Trophoblast cell (in vitro differentiated cells and primary cell): ENCODE results near the gene MRPS22.

Source experiments
- DNase-seq, 2 donors: peaks; one replicate each; pipeline ENCODE4 v3.0.0-alpha.2; 2016
- H2AFZ ChIP-seq: 2 replicates; pipeline ENCODE4 v1.6.1; 2013; ENCODE audit warnings: low read length, moderate library complexity, mild to moderate bottlenecking; ENCODE audit not compliant: insufficient read depth, poor library complexity
- H2AK5ac ChIP-seq: 2 replicates; pipeline ENCODE4 v1.6.1; 2013; ENCODE audit warnings: mild to moderate bottlenecking, low read length
- H2BK120ac ChIP-seq: 2 replicates; pipeline ENCODE4 v1.6.1; 2013; ENCODE audit warnings: low read length, mild to moderate bottlenecking, moderate library complexity; ENCODE audit not compliant: insufficient read depth, poor library complexity
- H2BK12ac ChIP-seq: 2 replicates; pipeline ENCODE4 v1.6.1; 2013; ENCODE audit warnings: mild to moderate bottlenecking, low read length, moderate library complexity
- H2BK5ac ChIP-seq: 2 replicates; pipeline ENCODE4 v1.6.1; 2013; ENCODE audit warnings: low read length, low read depth, moderate library complexity, mild to moderate bottlenecking; ENCODE audit not compliant: poor library complexity
- H3K14ac ChIP-seq: 2 replicates; pipeline ENCODE4 v1.6.1; 2013; ENCODE audit warnings: mild to moderate bottlenecking, low read length
- H3K18ac ChIP-seq: 2 replicates; pipeline ENCODE4 v1.6.1; 2013; ENCODE audit warnings: mild to moderate bottlenecking, low read length
- H3K23ac ChIP-seq: 2 replicates; pipeline ENCODE4 v1.6.1; 2013; ENCODE audit warnings: low read length
- H3K27ac ChIP-seq: 2 replicates; pipeline ENCODE4 v1.5.1; 2013; ENCODE audit warnings: low read depth, mild to moderate bottlenecking, inconsistent platforms, low read length, moderate library complexity
- H3K27me3 ChIP-seq: 2 replicates; pipeline ENCODE4 v1.6.1; 2013; ENCODE audit warnings: inconsistent platforms, mild to moderate bottlenecking, low read length, moderate library complexity; ENCODE audit not compliant: insufficient read depth
- H3K36me3 ChIP-seq, 2 experiments: 1 replicate in 1 of 2; 2 replicates in 1 of 2; pipeline ENCODE4 v1.6.1; 2013; ENCODE audit warnings: low read length in 2 of 2, mild to moderate bottlenecking in 2 of 2, moderate library complexity in 1 of 2; ENCODE audit not compliant: insufficient read depth in 2 of 2, control insufficient read depth in 1 of 2
- H3K4ac ChIP-seq: 2 replicates; pipeline ENCODE4 v1.6.1; 2013; ENCODE audit warnings: low read depth, mild to moderate bottlenecking, low read length, moderate library complexity
- H3K4me1 ChIP-seq, 2 experiments: 1 replicate in 1 of 2; 2 replicates in 1 of 2; pipeline ENCODE4 v1.6.1; 2013; ENCODE audit warnings: low read length in 2 of 2, mild to moderate bottlenecking in 2 of 2, moderate library complexity in 1 of 2; ENCODE audit not compliant: insufficient read depth in 2 of 2, control insufficient read depth in 1 of 2
- H3K4me2 ChIP-seq: 2 replicates; pipeline ENCODE4 v1.6.1; 2013; ENCODE audit warnings: inconsistent platforms, mild to moderate bottlenecking, low read length, moderate library complexity
- H3K4me3 ChIP-seq: 2 replicates; pipeline ENCODE4 v1.5.1; 2013; ENCODE audit warnings: mild to moderate bottlenecking, low read depth, low read length, inconsistent platforms
- H3K79me1 ChIP-seq: one replicate; pipeline ENCODE4 v1.6.1; 2013; ENCODE audit warnings: low read length
- H3K79me2 ChIP-seq: 2 replicates; pipeline ENCODE4 v1.6.1; 2013; ENCODE audit warnings: low read length, mild to moderate bottlenecking; ENCODE audit not compliant: control insufficient read depth, insufficient read depth, poor library complexity
- H3K9ac ChIP-seq: 2 replicates; pipeline ENCODE4 v1.6.1; 2013; ENCODE audit warnings: mild to moderate bottlenecking, low read length
- H3K9me3 ChIP-seq: 2 replicates; pipeline ENCODE4 v1.6.1; 2013; ENCODE audit warnings: low read depth, mild to moderate bottlenecking, control low read depth, inconsistent platforms, low read length; ENCODE audit not compliant: insufficient read depth
- H4K12ac ChIP-seq: 2 replicates; pipeline ENCODE4 v1.6.1; 2013; ENCODE audit warnings: low read depth, mild to moderate bottlenecking, low read length, moderate library complexity
- H4K8ac ChIP-seq: 2 replicates; pipeline ENCODE4 v1.6.1; 2013; ENCODE audit warnings: low read depth, mild to moderate bottlenecking, low read length, moderate library complexity
- H4K91ac ChIP-seq: one replicate; pipeline ENCODE4 v1.6.1; 2013; ENCODE audit warnings: low read depth, mild to moderate bottlenecking, low read length, moderate library complexity
- WGBS: extraction: QIAGEN DNeasy Blood & Tissue Kit; methylation state at CpG from one replicate; pipeline ENCODE4 v1.1.7; 2013; ENCODE audit warnings: missing lambda C conversion rate; ENCODE audit not compliant: insufficient read length, insufficient coverage; ENCODE audit errors: extremely low coverage; 5-methylcytosine and 5-hydroxymethylcytosine counted together

The MRPS22 gene

DNA sequence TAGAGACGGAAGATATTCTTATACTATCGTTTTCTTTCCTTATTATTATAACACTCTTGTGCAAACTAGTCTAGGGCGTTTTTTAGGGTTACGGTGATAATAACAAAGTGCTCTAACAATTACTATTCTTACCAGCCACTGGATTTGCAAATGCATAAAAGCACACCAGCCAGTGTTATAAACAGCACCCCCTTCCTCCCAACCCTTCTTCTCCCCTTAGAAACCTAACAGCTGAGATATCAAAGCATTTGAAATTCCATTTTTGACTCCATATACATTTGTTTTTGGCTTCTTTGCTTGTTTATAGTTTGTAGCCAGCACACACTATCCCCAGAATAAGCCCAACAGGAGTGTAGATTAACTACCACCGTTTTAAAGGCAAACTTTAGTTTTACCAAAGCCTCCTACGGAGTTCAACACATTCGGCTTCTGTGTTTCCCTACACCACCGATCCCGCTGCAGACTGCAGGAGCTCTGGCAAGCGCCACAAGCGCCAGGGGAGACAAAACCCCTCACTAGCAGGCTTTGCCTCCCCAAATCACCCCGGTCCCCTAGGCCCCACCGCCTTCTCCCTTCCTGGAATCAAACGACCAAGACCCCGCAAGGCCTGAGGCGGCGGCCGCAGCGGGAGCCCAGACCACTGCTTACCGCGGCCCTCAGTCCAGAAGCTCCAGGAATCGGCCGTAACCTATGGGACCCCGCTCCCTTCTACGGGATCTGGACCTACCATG, 45.2 kb downstream of the MRPS22 start:
- Histone ChIP-seq H3K79me1 (peaks cover 7% of the 10 kb centered on the region), H3K4me3 (peak overlapping the region; percentile 89), H4K12ac (peak overlapping the region; percentile 91), H3K4me1 (peaks cover 2% of the 10 kb centered on the region in 2 experiments), H2BK12ac (no peak overlapping the region), H4K8ac (peak overlapping the region; percentile 90), H3K79me2 (peaks cover 13% of the 10 kb centered on the region), H2BK120ac (peak overlapping the region; percentile 80), H3K4me2 (peak overlapping the region; percentile 74), H3K14ac (peak overlapping the region; percentile 54), H2BK5ac (peak overlapping the region; percentile 81), H2AK5ac (peak overlapping the region; percentile 36), H3K23ac (no peak overlapping the region), H2AFZ (peak overlapping the region; percentile 37), H3K4ac (peak overlapping the region; percentile 94), H3K9me3 (no peaks in the 10 kb centered on the region), H3K36me3 (peaks cover 1 to 3% of the 10 kb centered on the region in 2 experiments), H3K18ac (peak overlapping the region; percentile 82), H3K27ac (peak overlapping the region; percentile 78), H4K91ac (peak overlapping the region; percentile 91), H3K27me3 (no peaks in the 10 kb centered on the region), H3K9ac (peak overlapping the region; percentile 91)
- no peak for DNase-seq
- no CpG with 5 or more reads among the region's 25 CpGs for WGBS

DNA sequence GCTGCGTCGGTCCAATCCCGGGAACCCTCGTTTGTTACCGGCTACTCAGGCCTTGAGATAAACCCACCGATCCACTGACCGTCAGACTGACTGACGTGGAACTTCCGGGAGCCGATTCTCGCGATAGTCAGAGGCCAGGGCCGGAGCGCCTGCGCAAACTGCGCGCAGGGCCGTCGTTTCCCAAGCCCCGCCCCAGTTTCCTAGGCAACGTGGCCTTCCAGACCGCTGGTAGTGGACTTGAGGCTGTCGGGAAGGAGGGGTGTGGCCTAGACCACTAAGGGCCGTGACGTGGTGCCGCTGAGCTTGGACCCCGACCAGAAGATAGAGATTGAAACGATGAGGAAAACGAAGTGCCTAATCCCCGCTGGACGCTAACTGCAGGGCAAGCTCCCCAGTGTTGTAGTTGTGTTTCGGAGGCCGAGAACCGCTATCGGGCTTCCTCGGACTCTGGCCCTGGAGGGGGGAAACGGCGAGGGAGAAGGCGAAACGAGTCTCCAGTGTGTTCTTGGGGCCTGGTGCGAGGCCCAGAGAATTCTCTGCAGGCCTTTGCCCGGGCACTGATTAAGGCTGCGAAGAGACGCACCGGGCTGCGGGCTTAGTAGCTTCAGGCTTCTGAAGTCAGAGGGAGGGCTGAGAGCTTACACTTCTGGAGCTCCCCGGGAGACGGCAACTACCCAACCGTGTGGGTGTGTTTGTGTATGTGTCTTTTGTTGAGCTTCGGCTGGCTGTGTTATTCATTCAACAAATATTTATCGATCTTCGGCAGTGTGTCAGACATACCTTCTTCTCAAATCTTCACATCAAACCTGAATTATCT, 45.9 kb downstream of the MRPS22 start, which contains the start of gene COPB2:
TSS of gene COPB2 (minus strand) at position 96 of the 817 bp plus-strand sequence. CDS start 97 bp downstream, outside the sequence.
- Histone ChIP-seq H3K9ac (peak within 1 kb of the TSS; percentile 93), H3K14ac (peak within 1 kb of the TSS; percentile 80), H3K9me3 (no peaks in the 10 kb centered on the region), H3K4me3 (peak within 1 kb of the TSS; percentile 89), H2BK120ac (peak within 1 kb of the TSS; percentile 80), H2BK5ac (peak within 1 kb of the TSS; percentile 81), H3K23ac (no peak within 1 kb of the TSS), H4K12ac (peak within 1 kb of the TSS; percentile 91), H4K8ac (peak within 1 kb of the TSS; percentile 94), H3K4me2 (peak within 1 kb of the TSS; percentile 74), H3K27ac (peak within 1 kb of the TSS; percentile 94), H3K27me3 (no peaks in the 10 kb centered on the region), H3K4ac (peak within 1 kb of the TSS; percentile 94), H3K18ac (peak within 1 kb of the TSS; percentile 82), H4K91ac (peak within 1 kb of the TSS; percentile 91), H3K4me1 (peaks cover 2% of the 10 kb centered on the region in 2 experiments), H2AFZ (peak within 1 kb of the TSS; percentile 77), H3K79me1 (peaks cover 7% of the 10 kb centered on the region), H3K36me3 (peaks cover 1 to 3% of the 10 kb centered on the region in 2 experiments), H3K79me2 (peaks cover 13% of the 10 kb centered on the region), H2AK5ac (peak within 1 kb of the TSS; percentile 36), H2BK12ac (no peak within 1 kb of the TSS)
- DNase-seq = peak; percentile 100
- WGBS = no CpG with 5 or more reads among the region's 52 CpGs

DNA sequence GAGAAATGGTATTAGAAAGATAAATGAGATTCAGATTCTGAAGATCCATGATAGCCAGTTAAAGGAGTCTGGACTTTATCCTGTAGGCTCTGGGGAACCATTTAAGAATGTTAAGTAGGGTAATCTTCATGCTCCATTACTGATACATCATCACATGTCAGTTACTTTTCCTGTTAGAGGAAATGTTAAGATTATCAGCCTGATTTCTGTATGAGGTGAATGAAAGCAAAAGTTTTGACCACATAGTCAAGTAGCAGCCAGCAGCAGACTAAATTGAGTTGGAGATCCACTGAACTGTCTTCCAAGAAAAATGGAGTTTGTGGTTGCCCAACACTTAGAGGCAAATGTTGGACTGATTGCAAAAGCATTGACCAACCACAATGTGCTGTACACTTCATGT, 50.3 kb downstream of the MRPS22 start:
- no peaks in the 10 kb centered on the region for H3K4me1 ChIP-seq
- peaks cover 5% of the 10 kb centered on the region for H3K79me2 ChIP-seq
- H2AFZ ChIP-seq = no peak overlapping the region
- H3K4me2 ChIP-seq = no peak overlapping the region
- H2BK12ac ChIP-seq = no peak overlapping the region
- H3K9ac ChIP-seq = no peak overlapping the region
- no peak overlapping the region for H2AK5ac ChIP-seq
- no peak overlapping the region for H3K14ac ChIP-seq
- H4K8ac ChIP-seq = no peak overlapping the region
- DNase-seq = no peak
- H3K36me3 ChIP-seq = no peaks in the 10 kb centered on the region
- H3K18ac ChIP-seq = no peak overlapping the region
- H2BK5ac ChIP-seq = no peak overlapping the region
- H3K79me1 ChIP-seq = peaks cover 6% of the 10 kb centered on the region
- H2BK120ac ChIP-seq = no peak overlapping the region
- no peak overlapping the region for H4K12ac ChIP-seq
- no peak overlapping the region for H3K27ac ChIP-seq
- no peak overlapping the region for H3K4me3 ChIP-seq
- no peak overlapping the region for H3K23ac ChIP-seq
- no peak overlapping the region for H3K4ac ChIP-seq
- no peaks in the 10 kb centered on the region for H3K27me3 ChIP-seq
- H3K9me3 ChIP-seq = no peaks in the 10 kb centered on the region
- no peak overlapping the region for H4K91ac ChIP-seq

DNA sequence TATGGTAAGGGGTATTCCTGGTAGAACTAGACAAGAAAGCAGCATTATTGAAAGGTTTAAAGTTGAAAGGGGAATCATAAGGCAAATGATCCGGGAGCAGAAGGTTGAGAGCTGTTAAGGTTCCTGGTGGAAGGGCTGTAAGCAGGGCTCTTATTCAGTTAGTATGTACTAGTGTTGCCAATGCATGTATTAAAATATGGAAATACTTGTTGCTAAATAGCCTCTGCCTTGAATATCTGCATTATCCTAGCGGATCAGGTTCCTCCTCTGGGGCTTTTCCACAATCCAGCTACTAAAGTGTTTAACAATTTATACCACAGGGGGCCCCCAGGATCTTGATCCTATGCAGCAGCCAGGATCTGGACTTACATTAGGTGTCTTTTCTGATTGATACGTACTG, 52.9 kb downstream of the MRPS22 start:
- H3K36me3 ChIP-seq = no peaks in the 10 kb centered on the region
- no peak overlapping the region for H3K4ac ChIP-seq
- no peaks in the 10 kb centered on the region for H3K9me3 ChIP-seq
- no peak overlapping the region for H2AFZ ChIP-seq
- H2AK5ac ChIP-seq = no peak overlapping the region
- no peak overlapping the region for H4K8ac ChIP-seq
- H3K14ac ChIP-seq = no peak overlapping the region
- no peaks in the 10 kb centered on the region for H3K79me2 ChIP-seq
- no peak overlapping the region for H2BK120ac ChIP-seq
- H3K4me2 ChIP-seq = no peak overlapping the region
- H3K27me3 ChIP-seq = no peaks in the 10 kb centered on the region
- no peak overlapping the region for H3K18ac ChIP-seq
- H3K4me3 ChIP-seq = no peak overlapping the region
- H4K91ac ChIP-seq = no peak overlapping the region
- DNase-seq = no peak
- no peak overlapping the region for H4K12ac ChIP-seq
- no peak overlapping the region for H2BK12ac ChIP-seq
- no peak overlapping the region for H3K9ac ChIP-seq
- WGBS = no CpG with 5 or more reads among the region's 3 CpGs
- H3K4me1 ChIP-seq = no peaks in the 10 kb centered on the region
- H2BK5ac ChIP-seq = no peak overlapping the region
- no peak overlapping the region for H3K23ac ChIP-seq
- no peaks in the 10 kb centered on the region for H3K79me1 ChIP-seq
- H3K27ac ChIP-seq = no peak overlapping the region
